ENCODE results near the gene TCF7L2.

Gene TCF7L2

DNA sequence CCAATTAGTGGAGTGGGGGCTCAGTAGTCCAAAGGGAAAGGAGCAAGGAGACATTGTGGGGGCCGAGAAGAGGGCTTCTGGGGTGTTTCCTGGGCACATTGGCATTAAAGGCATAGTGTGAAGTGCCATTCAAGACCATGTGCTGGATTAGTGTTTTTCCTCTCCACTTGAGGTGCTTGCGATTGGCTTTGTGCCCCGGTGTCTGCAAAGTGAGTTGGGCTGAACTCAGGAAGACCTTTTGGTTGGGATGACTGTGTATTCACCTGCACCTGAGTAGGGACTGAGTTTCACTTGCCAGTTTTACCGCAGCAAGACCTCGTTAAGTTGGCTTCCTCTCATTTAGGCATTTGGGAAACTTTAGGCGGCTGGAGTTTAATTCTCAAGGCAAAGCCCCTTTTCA lies 73.0 kb downstream of the TCF7L2 start:
- no peak overlapping the region for H3K4me3 ChIP-seq
- peak overlapping the region in 1 of 2 donors; percentile 51 for H3K27ac ChIP-seq
- intact Hi-C loops (cut with DNase I; ENCODE audit: low total_unique reads), result loop anchor here (10.0 kb wide), 1 partner anchor 68 kb away; the partner anchor contains the start of gene TCF7L2
- TF ChIP-seq, protein P1, sequence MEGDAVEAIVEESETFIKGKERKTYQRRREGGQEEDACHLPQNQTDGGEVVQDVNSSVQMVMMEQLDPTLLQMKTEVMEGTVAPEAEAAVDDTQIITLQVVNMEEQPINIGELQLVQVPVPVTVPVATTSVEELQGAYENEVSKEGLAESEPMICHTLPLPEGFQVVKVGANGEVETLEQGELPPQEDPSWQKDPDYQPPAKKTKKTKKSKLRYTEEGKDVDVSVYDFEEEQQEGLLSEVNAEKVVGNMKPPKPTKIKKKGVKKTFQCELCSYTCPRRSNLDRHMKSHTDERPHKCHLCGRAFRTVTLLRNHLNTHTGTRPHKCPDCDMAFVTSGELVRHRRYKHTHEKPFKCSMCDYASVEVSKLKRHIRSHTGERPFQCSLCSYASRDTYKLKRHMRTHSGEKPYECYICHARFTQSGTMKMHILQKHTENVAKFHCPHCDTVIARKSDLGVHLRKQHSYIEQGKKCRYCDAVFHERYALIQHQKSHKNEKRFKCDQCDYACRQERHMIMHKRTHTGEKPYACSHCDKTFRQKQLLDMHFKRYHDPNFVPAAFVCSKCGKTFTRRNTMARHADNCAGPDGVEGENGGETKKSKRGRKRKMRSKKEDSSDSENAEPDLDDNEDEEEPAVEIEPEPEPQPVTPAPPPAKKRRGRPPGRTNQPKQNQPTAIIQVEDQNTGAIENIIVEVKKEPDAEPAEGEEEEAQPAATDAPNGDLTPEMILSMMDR (IDR thresholded peaks at IDR 0.05), result no peak
- H3K36me3 ChIP-seq, result no peaks in the 10 kb centered on the region
- peaks cover 0 to 88% (median 61%) of the 10 kb centered on the region in 4 donors for H3K4me1 ChIP-seq
- H3K9me3 ChIP-seq, result no peaks in the 10 kb centered on the region
- DNase-seq, result no peak
- no peaks in the 10 kb centered on the region for H3K27me3 ChIP-seq

DNA sequence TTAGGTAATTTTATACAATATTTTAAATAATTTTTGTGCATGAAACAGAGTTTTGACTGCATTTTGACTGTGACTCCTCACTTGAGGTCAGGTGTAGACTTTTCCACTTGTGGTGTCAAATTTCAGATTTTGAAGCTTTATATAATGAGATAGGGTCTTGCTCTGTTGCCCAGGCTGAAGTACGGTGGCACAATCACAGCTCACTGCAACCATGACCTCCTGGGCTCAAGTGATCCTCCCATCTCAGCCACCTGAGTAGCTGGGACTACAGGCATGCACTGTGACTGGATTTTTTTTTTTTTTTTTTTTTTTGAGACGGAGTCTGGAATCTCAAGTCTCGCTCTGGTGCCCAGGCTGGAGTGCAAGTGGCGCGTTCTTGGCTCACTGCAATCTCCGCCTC lies 74.9 kb downstream of the TCF7L2 start:
- Histone ChIP-seq H3K27me3 (no peaks in the 10 kb centered on the region), H3K27ac (no peak overlapping the region), H3K4me3 (no peak overlapping the region), H3K9me3 (no peaks in the 10 kb centered on the region), H3K4me1 (peaks cover 0 to 88% (median 67%) of the 10 kb centered on the region in 4 donors), H3K36me3 (no peaks in the 10 kb centered on the region)
- no peak for DNase-seq
- intact Hi-C loops (cut with DNase I; ENCODE audit: low total_unique reads), result loop anchor here (5.0 to 10.0 kb wide), 2 partner anchors 42 to 70 kb away; partner anchors contain the start of gene TCF7L2
- TF ChIP-seq, protein P1 (IDR thresholded peaks at IDR 0.05), result no peak

DNA sequence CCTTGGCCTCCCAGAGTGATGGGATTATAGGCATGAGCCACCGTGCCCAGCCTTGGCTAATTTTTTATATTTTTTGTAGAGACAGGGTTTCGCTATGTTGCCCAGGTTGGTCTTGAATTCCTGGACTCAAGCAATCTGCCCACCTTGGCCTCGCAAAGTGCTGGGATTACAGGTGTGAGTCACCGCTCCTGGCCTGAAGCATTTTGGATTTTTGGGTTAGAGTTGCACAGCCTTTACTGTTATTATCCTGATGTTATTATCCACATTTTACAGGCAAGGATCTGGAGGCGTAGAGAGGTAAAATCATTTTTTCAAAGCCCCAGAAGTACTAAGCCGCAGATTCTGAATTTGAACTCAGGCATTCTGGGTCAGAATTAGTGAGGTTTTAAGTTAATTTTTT lies 75.4 kb downstream of the TCF7L2 start:
- TF ChIP-seq, protein P1 (IDR thresholded peaks at IDR 0.05), result no peak
- no peak overlapping the region for H3K4me3 ChIP-seq
- no peaks in the 10 kb centered on the region for H3K27me3 ChIP-seq
- H3K9me3 ChIP-seq, result no peaks in the 10 kb centered on the region
- peaks cover 0 to 88% (median 66%) of the 10 kb centered on the region in 4 donors for H3K4me1 ChIP-seq
- no peak for DNase-seq
- intact Hi-C loops (cut with DNase I; ENCODE audit: low total_unique reads), result loop anchor here (5.0 to 10.0 kb wide), 2 partner anchors 42 to 71 kb away; partner anchors contain the start of gene TCF7L2
- no peaks in the 10 kb centered on the region for H3K36me3 ChIP-seq
- H3K27ac ChIP-seq, result peak overlapping the region in 1 of 2 donors; percentile 80

DNA sequence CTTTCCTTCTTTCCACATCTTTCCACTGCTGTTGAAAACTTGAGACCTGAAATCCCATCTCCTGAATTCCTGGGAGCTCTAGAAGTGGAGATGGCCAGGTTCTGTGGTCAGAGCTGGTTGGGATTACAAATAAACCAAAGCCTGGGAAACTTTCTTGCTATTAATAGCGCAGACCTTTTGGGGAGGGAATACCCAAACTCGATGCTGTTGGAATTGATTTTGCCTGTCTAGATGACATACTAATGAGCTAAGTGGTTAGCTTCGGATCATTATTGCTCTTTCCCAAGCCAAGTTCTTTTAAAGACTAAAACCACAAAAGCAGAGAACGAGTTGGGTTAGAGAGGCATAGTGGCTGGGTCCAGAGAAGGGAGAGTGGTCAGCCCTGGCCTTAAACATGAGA lies 76.6 kb downstream of the TCF7L2 start:
- TF ChIP-seq, protein P1 (IDR thresholded peaks at IDR 0.05), result no peak
- Histone ChIP-seq H3K27me3 (no peaks in the 10 kb centered on the region), H3K9me3 (no peaks in the 10 kb centered on the region), H3K4me3 (no peak overlapping the region), H3K4me1 (peaks cover 0 to 88% (median 64%) of the 10 kb centered on the region in 4 donors), H3K27ac (peak overlapping the region; percentile 46 to 80), H3K36me3 (no peaks in the 10 kb centered on the region)
- intact Hi-C loops (cut with DNase I; ENCODE audit: low total_unique reads), result loop anchor here (5.0 to 10.0 kb wide), 2 partner anchors 41 to 72 kb away; partner anchors contain the start of gene TCF7L2
- DNase-seq, result no peak

DNA sequence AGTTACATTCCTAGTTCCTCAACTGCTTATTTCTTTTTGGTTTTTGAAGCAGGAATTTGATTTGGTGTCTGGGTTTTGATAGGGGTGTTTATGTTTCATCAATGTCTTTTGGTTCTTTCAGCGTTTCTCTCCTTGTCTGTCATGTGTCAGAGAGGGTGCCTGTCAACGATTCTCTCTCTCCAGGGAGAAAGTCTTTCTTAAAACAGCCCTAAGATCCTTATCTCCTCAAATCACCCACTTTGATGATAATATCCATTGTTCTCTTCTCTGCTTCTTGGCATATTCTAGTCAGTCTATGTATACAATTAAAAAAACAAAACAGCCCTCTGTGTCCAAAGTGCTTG lies 77.2 kb downstream of the TCF7L2 start:
- TF ChIP-seq, protein P1 (IDR thresholded peaks at IDR 0.05), result no peak
- Histone ChIP-seq H3K4me3 (no peak overlapping the region), H3K27me3 (no peaks in the 10 kb centered on the region), H3K9me3 (no peaks in the 10 kb centered on the region), H3K27ac (peak overlapping the region; percentile 46 to 80), H3K4me1 (peaks cover 0 to 88% (median 59%) of the 10 kb centered on the region in 4 donors), H3K36me3 (no peaks in the 10 kb centered on the region)
- no peak for DNase-seq
- intact Hi-C loops (cut with DNase I; ENCODE audit: low total_unique reads), result loop anchor here (5.0 to 10.0 kb wide), 2 partner anchors 40 to 72 kb away; partner anchors contain the start of gene TCF7L2
